Epithelial cell of esophagus (primary cell): Measurements from ENCODE around the gene TPK1.

Experiments used
- DNase-seq: peaks from one replicate; pipeline ENCODE4 v3.0.0; 2010; ENCODE audit warnings: low read depth
- H3K4me3 ChIP-seq: 2 replicates; pipeline ENCODE4 v1.5.1; 2011; ENCODE audit warnings: mild to moderate bottlenecking, low read length, control low read depth
- TF ChIP-seq, protein P1 (sequence below): IDR thresholded peaks from 2 replicates; pipeline ENCODE4 v1.5.1; 2011; ENCODE audit warnings: low read depth, mild to moderate bottlenecking, low read length, control low read depth, inconsistent platforms; ENCODE audit not compliant: insufficient read depth; ENCODE audit errors: missing control alignments

The TPK1 gene

DNA sequence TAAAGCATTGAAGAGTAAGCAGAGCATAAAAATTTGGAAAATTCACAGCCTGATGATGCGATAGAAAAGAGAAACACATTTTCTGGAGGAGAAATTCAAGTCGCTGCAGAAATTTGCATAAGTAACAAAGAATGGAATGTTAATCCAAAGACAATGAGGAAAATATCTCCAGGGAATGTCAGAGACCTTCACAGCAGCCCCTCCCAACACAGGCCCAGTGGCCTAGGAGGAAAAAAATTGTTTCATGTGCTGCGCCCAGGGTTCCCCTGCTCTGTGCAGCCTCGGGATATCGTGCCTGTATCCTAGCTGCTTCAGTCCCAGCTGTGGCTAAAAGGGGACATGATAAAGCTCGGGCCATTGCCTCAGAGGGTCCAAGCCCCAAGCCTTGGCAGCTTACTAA, 206.8 kb downstream of the TPK1 start:
- TF ChIP-seq, protein P1, sequence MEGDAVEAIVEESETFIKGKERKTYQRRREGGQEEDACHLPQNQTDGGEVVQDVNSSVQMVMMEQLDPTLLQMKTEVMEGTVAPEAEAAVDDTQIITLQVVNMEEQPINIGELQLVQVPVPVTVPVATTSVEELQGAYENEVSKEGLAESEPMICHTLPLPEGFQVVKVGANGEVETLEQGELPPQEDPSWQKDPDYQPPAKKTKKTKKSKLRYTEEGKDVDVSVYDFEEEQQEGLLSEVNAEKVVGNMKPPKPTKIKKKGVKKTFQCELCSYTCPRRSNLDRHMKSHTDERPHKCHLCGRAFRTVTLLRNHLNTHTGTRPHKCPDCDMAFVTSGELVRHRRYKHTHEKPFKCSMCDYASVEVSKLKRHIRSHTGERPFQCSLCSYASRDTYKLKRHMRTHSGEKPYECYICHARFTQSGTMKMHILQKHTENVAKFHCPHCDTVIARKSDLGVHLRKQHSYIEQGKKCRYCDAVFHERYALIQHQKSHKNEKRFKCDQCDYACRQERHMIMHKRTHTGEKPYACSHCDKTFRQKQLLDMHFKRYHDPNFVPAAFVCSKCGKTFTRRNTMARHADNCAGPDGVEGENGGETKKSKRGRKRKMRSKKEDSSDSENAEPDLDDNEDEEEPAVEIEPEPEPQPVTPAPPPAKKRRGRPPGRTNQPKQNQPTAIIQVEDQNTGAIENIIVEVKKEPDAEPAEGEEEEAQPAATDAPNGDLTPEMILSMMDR: no peak
- no peak overlapping the region for H3K4me3 ChIP-seq
- no peak for DNase-seq

DNA sequence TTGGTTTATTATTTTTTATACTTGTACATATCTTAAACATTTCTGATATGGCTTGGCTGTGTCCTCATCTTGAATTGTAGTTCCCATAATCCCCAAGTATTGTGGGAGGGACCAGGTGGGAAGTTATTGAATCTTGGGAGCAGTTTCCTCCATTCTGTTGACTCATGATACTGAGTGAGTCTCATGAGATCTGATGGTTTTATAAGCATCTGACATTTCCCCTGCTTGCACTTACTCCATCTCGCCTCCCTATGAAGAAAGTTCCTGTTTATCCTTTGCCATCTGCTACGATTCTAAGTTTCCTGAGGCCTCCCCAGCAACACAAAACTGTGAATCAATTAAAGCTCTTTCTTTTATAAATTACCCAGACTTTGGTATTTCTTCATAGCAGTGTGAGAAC, 207.7 kb downstream of the TPK1 start:
- H3K4me3 ChIP-seq: no peak overlapping the region
- TF ChIP-seq, protein P1: no peak
- DNase-seq: no peak

DNA sequence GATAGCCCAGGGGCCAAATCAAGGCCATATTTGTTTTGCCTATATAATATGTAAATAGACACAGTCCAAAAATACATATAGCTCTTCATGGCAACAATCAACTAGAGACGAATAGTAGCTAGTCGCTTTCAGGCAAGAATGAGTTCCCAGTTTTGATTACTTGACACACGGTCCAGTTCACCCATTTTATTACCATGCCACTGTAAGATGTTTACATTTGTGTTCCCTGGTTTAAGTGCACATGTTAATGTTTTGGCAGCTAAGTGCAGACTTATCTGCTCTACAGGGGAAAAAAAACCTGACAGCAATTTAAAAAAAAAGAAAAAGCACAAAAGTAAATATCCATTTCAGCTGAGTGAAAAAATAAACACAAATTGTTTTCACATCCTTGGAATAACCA, 213.1 kb downstream of the TPK1 start:
- TF ChIP-seq, protein P1: no peak
- no peak overlapping the region for H3K4me3 ChIP-seq
- DNase-seq: no peak

DNA sequence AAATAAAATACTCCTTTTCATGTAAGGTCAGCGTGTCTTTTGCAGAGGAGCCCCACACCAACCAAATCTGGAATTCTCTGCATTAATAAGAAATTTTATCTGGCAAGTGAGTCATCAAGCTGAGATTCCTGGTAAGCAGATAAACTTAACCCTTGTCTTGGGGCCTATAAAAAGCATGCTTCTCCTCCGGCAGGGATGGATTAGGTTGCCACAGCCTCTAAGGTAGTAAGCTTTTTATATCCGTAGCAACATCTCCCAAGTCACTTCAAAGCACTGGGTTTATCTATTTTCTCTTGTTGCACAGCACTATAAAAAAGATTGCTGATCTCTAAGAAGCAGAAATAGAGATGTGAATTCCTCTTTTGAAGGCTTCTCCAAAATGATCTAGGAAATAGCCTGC, 229.6 kb downstream of the TPK1 start:
- no peak for DNase-seq
- TF ChIP-seq, protein P1: no peak

DNA sequence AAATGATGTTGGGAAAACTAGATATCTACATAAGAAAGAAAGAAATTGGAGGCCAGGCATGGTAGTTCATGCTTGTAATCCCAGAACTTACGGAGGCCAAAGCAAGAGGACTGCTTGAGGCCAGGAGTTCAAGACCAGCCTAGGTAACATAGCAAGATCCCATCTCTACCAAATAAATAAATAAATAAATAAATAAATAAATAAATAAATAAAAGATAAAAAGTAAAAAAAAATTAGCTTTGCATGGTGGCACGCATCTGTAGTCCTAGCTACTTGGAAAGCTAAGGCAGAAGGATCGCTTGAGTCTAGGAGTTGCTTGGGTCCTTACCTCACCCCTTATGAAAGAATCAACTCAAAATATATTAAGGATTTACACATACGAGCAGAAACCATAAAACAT, 238.9 kb downstream of the TPK1 start:
- TF ChIP-seq, protein P1: no peak
- no peak overlapping the region for H3K4me3 ChIP-seq
- DNase-seq: no peak

More for the DNA sequence above, 229.6 kb downstream of the TPK1 start:
- H3K4me3 ChIP-seq: no peak overlapping the region

DNA sequence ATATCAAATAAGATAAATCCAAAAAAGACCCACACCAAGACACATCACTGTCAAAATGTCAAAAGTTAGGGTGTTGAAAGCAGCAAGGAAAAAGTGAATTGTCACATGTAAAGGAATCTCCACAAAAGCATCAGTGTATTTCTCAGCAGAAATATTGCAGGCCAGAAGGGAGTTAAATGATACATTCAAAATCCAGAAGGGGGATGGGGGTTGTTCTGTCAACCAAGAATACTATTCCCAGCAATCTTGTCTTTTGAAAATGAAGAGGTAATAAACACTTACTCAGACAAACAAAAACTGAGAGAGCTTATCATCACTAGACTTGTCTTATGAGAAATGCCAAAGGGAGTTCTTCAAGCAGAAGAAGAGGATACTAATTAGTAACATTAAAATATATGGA, 241.3 kb downstream of the TPK1 start:
- no peak overlapping the region for H3K4me3 ChIP-seq
- TF ChIP-seq, protein P1: no peak
- no peak for DNase-seq

DNA sequence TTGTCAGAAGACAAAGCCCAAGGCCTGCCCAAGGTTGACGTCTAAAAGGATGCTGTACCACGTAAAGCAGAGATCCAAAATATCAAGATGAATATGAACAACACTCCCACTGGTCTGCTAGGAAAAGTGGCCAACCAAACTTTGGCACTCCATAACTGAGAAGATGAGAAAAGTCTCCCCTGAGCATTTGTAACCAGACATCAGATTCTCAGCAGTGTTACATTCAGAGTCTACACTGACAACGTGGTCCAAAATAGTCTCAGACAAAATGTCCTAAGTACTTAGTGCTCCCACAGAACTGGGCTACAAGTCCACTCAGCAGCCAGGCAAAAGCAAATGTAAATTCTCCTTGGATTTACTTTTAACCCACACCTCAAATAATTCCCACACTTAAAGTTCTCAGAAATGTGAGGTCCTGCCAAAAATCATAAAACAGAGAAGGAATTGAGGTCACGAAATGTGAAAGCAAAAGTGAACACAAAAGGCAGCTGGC, 247.2 kb downstream of the TPK1 start:
- no peak for DNase-seq
- TF ChIP-seq, protein P1: no peak
- no peak overlapping the region for H3K4me3 ChIP-seq
